Right forelimb (tissue), 1 donor: ENCODE measurements around the gene OR3A2.
"Not testable (repeated sequence)": the region's sequence is repeated elsewhere in the genome, so short reads cannot be mapped to it uniquely, and the experiment has no call there.

Experiments used
- DNase-seq: peaks from one replicate; pipeline ENCODE4 v3.0.0-alpha.2; 2018

The OR3A2 gene

DNA sequence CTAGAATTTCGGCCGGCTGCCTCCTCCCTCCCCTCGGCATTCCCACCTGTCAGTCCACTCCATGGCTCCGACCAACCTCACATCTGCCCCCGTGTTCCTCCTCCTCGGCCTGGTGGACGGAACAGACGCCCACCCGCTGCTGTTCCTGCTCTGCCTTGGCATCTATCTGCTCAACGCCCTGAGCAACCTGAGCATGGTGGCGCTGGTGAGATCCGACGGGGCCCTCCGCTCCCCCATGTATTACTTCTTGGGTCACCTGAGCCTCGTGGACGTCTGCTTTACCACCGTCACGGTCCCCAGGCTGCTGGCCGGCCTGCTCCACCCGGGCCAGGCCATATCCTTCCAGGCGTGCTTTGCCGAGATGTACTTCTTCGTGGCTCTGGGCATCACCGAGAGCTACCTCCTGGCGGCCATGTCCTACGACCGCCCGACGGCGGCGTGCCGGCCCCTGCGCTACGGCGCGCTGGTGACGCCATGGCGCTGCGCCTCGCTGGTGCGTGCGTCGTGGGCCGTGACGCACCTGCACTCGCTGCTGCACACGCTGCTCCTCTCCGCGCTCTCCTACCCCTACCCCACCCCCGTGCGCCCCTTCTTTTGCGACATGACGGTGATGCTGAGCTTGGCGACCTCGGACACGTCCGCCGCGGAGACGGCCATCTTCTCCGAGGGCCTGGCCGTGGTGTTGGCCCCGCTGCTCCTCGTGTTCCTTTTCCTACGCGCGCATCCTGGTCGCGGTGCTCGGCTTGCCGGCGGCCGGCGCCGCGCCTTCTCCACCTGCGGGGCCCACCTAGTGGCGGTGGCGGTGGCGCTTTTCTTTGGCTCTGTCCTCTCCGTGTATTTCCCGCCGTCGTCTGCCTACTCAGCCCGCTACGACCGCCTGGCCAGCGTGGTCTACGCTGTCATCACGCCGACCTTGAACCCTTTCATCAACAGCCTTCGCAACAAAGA lies at the start of gene OR3A2:
TSS of gene OR3A2 (minus strand) at position 440 of the 948 bp plus-strand sequence.
- DNase-seq: no peak

DNA sequence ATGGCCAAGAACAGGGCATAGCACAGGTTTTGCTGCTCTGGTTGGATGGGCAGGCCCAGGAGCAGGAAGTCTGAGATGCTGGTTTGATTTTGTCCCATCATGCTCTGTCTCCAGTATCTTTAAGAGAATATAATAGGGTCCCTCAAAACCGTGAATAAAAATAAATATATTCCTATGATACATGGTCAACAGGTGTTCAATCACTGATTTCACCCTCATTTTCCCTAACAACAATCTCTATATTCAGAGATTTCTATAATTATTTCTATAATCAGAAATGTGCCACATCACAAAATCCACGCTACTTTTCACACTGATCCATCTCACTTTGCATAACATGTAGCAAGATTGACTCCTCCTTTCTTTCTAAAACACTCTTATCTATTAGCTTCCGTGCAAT lies 47.6 kb upstream of the OR3A2 start, which contains the start of gene OR1E2:
TSS of gene OR1E2 (minus strand) at position 101 of the 400 bp plus-strand sequence. CDS start at position 101, 0 bp downstream.
- DNase-seq: no peak

- DNase-seq: not testable (repeated sequence)
Observed at GRCh38 chr17:3433215-3433614, 47.1 kb upstream of the OR3A2 start.

DNA sequence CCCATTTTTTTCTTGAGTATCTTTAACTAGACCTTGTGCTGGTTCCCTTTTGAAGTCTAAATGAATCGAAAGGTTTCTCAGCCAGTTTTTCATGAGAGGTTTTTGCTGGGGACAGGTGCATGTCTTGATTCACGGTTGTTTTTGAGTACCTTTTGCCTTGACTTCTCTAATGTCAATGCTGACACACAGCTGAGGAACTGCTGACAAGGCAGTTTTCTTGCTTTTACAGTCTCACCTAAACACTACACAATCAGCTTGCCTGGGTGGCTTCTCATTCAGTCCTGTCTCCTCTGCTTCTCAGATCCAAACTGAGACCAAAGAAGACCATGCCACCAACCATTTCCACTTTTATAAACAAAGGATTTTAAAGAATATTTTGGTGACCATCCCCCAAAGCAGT lies 32.1 kb upstream of the OR3A2 start:
- no peak for DNase-seq

DNA sequence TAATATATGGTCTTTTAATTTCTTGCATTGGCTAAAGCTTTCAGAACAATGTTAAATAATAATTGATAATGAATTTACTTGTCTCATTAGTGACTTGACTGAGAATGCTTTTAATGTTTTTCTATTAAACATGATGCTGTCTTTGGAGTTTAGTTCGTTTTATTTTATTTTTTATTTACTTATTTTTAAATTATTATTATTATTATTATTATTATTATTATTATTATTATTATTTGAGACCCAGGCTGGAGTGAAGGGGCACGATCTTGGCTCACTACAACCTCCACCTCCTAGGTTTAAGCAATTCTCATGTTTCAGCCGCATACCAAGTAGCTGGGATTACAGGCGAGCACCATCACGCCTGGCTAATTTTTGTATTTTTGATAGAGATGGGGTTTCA lies 29.5 kb upstream of the OR3A2 start:
- DNase-seq: no peak

DNA sequence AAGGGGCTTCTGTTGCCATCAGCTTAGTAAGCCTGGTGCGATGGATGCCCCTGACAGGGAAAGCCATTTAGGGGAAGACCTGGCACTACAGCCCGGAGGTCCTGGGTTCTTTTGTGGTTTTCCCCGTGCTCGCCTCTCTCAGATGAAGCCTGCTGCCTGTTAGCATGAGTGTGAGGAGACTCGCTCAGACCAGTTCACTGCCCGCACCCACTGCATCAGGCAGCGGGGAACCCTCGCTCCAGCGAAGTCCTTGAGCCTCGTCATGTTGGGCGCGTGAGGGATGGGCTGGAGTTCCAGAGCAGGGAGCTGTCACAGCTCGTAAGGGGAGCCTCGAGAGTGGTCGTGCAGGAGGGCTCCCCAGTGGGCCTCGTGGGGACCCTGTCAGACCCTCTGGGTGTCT lies 26.1 kb upstream of the OR3A2 start:
- DNase-seq: not testable (repeated sequence)

DNA sequence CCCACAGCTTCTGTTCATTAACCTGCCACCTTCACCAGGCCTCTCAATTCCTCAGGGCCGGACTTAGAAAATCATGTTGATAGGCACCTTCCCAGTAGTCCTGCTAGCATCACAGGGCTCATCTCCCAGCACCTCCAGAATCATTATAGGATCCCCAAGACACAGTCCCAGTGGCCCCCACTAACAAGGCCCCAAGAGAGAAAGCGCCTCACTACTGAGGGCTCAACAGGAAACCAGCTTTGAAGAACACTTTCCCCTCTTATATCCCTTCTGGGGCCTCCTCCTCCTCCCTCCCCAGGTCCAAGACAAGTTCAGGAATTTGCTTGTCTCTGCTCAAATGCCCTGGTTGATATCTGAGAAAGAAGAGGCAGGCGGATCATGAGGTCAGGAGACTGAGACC lies 25.0 kb upstream of the OR3A2 start, which contains the start of gene OR3A3:
TSS of gene OR3A3 (plus strand) at position 301 of the 400 bp plus-strand sequence.
- no peak for DNase-seq

DNA sequence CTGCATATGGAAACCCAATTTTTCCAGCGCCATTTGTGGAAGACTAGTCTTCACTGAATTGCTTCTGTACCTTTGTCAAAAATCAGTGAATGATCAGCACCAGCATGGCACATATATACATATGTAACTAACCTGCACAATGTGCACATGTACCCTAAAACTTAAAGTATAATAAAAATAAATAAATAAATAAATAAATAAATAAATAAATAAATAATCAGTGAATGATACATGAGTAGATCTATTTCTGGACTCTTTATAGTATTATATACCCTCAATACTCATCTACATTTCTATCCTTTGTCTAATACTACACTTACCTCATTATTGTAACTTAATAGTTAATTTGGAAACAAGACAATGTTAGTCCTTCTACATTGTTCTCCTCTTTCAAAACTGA lies 17.7 kb upstream of the OR3A2 start:
- not testable (repeated sequence) for DNase-seq

GRCh38 chr17:3401786-3402185 lies 15.7 kb upstream of the OR3A2 start:
- DNase-seq: no peak

DNA sequence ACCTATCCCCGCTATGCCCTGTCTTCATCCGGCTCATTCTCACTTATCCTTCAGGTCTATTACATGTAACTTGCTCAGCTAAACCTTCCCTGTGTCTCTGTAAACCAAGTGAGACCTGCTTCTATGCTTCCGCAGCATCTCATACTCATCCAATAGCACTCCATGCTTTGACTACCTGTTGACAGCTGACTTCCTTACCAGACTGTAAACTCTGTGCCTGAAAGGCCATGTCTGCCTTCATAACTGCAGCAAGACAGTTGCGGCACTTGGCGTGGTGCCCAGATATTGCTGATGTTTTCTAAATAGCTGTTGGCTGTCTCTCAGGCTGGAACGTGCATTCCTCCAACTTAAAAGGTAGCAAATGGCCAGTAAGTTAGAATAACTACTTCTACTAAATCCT lies 13.9 kb upstream of the OR3A2 start:
- no peak for DNase-seq

DNA sequence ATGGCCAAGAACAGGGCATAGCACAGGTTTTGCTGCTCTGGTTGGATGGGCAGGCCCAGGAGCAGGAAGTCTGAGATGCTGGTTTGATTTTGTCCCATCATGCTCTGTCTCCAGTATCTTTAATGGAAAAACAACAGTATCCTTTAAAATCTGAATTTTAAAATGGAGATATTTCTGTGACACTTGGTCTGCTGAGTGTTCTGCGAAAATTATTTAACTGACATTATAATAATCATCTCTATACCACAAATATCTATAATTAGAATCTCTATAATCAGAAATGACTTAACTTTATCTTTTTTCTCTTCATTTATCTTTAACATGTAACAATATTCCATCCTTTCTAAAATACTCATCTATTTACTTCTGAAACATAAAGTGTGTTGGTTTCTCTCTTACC lies 12.2 kb upstream of the OR3A2 start, which contains the start of gene OR1E1:
TSS of gene OR1E1 (minus strand) at position 101 of the 400 bp plus-strand sequence. CDS start at position 101, 0 bp downstream.
- no peak for DNase-seq

- not testable (repeated sequence) for DNase-seq
Observed at GRCh38 chr17:3397801-3398200, 11.7 kb upstream of the OR3A2 start.

GRCh38 chr17:3389791-3390190 lies 3.7 kb upstream of the OR3A2 start:
- DNase-seq: no peak

DNA sequence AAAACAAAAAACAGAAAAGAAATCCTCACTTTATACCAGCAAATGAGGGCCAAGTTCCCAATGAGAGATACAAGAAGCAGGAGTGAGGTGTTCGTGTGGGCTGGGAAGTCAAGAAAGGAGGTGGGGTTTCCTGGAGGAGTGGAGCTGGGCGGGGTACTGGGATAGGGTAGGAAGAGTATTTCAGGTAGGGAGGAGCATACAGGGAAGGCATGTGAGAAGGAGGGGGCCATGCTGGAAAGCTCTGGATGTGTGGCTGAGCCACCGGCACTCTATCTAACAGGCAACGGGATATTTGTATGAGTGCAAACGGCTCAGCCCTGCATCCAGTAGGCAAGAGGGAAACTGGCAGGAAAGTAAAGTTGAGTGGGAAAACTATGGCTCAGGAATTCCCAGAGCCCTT lies 4.2 kb downstream of the OR3A2 start:
- DNase-seq: no peak

DNA sequence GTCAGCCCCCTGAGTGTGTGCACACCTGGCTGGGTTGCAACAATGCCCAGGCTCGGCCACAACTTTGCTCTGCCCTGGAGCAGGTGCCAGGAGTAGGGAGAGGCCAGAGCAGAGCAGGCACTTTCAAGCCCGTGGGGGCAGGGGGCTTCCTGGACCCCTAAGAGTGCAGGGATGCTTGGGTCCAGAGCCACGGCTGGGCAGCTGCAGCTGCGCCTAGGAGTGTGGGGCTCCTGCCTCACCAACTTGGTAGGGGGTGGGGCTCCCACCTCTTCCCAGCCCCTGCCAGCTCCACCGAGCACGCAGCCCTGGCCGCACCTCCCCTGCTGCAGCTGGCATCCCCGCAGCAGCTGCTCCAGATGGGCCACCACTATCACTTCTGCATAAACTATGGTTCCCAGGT lies 7.8 kb downstream of the OR3A2 start:
- no peak for DNase-seq

DNA sequence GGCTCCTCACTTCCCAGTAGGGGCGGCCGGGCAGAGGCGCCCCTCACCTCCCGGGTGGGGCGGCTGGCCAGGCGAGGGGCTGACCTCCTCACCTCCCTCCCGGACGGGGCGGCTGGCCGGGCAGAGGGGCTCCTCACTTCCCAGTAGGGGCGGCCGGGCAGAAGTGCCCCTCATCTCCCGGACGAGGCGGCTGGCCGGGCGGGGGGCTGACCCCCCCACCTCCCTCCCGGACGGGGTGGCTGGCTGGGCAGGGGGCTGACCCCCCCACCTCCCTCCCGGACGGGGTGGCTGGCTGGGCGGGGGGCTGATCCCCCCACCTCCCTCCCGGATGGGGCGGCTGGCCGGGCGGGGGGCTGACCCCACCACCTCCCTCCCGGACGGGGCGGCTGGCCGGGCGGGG lies 14.9 kb downstream of the OR3A2 start:
- not testable (repeated sequence) for DNase-seq

GRCh38 chr17:3342782-3343181 lies 43.3 kb downstream of the OR3A2 start:
- DNase-seq: not testable (repeated sequence)

GRCh38 chr17:3335876-3336275 lies 50.2 kb downstream of the OR3A2 start:
- no peak for DNase-seq

DNA sequence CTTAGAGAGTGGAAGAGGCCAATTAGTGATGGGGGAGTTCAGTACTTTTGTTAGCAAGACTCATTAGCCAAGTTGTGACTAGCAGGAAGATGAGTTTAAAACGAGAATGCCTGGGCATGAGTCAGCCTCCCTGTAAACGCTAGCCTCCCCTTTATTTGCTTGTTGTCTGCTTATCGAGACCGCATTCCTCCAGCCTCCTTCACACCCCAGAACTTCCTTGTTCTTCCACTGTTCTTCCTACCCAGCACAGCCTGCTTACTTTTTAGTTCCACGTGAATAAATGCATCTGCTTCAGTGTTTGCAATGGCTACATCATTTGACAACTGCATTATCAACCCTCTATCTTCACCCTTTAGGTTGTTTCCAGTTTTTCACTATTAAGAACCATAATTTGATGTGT lies 67.8 kb downstream of the OR3A2 start:
- DNase-seq: no peak

GRCh38 chr17:3316836-3317235 lies 69.3 kb downstream of the OR3A2 start:
- no peak for DNase-seq

DNA sequence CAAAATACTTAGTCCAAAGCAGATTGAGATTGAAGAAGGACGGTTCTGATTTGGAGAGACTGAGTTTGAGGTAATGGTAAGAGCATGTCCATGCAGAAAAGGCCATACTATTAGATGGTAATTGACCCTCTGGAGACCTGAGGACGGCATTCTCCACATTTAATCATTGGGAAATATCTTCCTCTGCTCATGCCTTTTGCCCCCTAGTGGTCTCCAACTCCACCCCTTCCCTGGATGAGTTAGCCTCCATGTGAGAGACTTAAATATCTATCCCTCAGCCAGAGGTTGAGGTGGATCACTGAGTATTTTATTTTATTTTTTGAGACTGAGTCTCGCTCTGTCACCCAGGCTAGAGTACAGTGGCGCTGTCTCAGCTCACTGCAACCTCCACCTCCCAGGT lies 77.5 kb downstream of the OR3A2 start:
- no peak for DNase-seq

- DNase-seq: no peak
Observed at GRCh38 chr17:3298260-3298659, 87.8 kb downstream of the OR3A2 start, which contains the start of gene OR3A1. TSS of gene OR3A1 (minus strand) at chr17:3298360. CDS start at chr17:3292582, 5,778 bp downstream.

DNA sequence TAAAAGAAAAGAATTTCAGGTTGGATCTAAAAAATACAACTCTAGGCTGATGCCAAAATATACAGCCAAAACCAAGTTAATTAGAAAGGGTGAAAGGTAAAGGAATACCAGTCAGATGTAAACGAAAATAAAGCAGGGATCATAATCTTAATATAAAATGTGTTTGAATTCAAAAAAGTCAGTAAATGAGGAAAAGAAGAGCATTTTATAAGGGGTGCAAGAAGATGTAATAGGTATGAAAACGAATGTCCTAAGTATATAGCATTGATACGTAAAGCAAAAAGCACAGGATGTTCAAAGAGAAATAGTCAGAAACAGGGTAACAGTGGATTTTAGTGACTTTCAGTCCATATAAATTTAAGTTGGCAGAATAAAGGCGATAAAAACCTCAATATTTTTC lies 90.5 kb downstream of the OR3A2 start:
- DNase-seq: no peak

DNA sequence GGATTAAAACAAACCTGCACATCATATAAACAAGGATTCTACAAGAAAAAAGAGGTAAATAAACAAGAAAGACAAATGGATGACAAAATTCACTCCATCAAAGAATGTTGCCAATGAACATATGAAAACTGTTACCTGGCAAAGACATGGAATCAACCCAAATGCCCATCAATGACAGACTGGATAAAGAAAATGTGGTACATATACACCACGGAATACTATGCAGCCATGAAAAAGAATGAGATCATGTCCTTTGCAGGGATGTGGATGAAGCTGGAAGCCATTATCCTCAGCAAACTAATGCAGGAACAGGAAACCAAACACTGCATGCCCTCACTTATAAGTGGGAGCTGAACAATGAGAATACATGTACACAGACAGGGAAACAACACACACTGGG lies 92.6 kb downstream of the OR3A2 start:
- DNase-seq: not testable (repeated sequence)
